Adipocyte (in vitro differentiated cells): ENCODE results near the gene MBNL2.
A peak's percentile ranks its signal among the peaks of the same experiment; 100 is the strongest.

Experiments
- DNase-seq: peaks from one replicate; pipeline ENCODE4 v3.0.0-alpha.2; 2015; ENCODE audit warnings: low read depth
- H3K27me3 ChIP-seq: replicated peaks from 2 replicates; pipeline ENCODE4 v1.7.0; 2013; ENCODE audit warnings: mild to moderate bottlenecking, low read length, moderate library complexity; ENCODE audit not compliant: control insufficient read depth, insufficient read depth
- H3K36me3 ChIP-seq: 2 replicates; pipeline ENCODE4 v1.7.0; 2013; ENCODE audit warnings: low read length, mild to moderate bottlenecking, moderate library complexity; ENCODE audit not compliant: control insufficient read depth, insufficient read depth, severe bottlenecking
- H3K4me1 ChIP-seq: 2 replicates; pipeline ENCODE4 v1.7.0; 2013; ENCODE audit warnings: mild to moderate bottlenecking, low read length, moderate library complexity; ENCODE audit not compliant: control insufficient read depth, insufficient read depth
- H3K4me3 ChIP-seq: 2 replicates; pipeline ENCODE4 v1.7.0; 2013; ENCODE audit warnings: mild to moderate bottlenecking, low read length, moderate library complexity
- H3K9ac ChIP-seq: 2 replicates; pipeline ENCODE4 v1.7.0; 2013; ENCODE audit warnings: mild to moderate bottlenecking, low read length, moderate library complexity
- H3K9me3 ChIP-seq: 2 replicates; pipeline ENCODE4 v1.7.0; 2013; ENCODE audit warnings: mild to moderate bottlenecking, low read length, moderate library complexity; ENCODE audit not compliant: control insufficient read depth

Gene MBNL2

GRCh38 chr13:97422118-97423054 lies 200.3 kb downstream of the MBNL2 start:
- no peaks in the 10 kb centered on the region for H3K9me3 ChIP-seq
- H3K36me3 ChIP-seq, result no peaks in the 10 kb centered on the region
- peaks cover 9% of the 10 kb centered on the region for H3K4me1 ChIP-seq
- no peak overlapping the region for H3K4me3 ChIP-seq
- DNase-seq, result no peak
- H3K9ac ChIP-seq, result no peak overlapping the region
- no peaks in the 10 kb centered on the region for H3K27me3 ChIP-seq

- peak; percentile 40 for DNase-seq
- no peaks in the 10 kb centered on the region for H3K27me3 ChIP-seq
- no peak overlapping the region for H3K9ac ChIP-seq
- H3K4me1 ChIP-seq, result peaks cover 9% of the 10 kb centered on the region
- H3K36me3 ChIP-seq, result no peaks in the 10 kb centered on the region
- H3K9me3 ChIP-seq, result no peaks in the 10 kb centered on the region
- peak overlapping the region; percentile 34 for H3K4me3 ChIP-seq
These were observed 201.3 kb downstream of the MBNL2 start for GRCh38 chr13:97423300-97424045.

DNA sequence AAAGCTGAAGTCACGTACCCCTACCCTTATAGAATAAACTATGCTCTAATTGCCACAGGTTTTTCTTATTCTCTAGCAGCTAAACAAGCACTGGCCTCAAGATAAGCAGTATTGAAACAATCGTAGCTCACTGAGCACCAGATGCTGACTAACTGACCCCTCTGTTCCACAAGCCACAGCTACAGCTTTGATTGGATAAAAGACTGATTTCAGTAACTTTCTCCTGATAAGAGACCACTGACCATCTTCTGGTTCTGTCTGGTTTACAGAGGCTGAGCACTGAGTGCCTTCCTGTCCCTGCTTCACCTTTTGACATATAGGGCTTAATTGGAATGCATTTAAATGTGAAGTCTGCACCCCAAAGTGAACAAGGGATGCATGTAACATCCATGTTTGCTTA lies 203.5 kb downstream of the MBNL2 start:
- Histone ChIP-seq H3K36me3 (no peaks in the 10 kb centered on the region), H3K4me1 (peaks cover 21% of the 10 kb centered on the region), H3K4me3 (no peak overlapping the region), H3K9ac (no peak overlapping the region), H3K27me3 (no peaks in the 10 kb centered on the region), H3K9me3 (no peaks in the 10 kb centered on the region)
- no peak for DNase-seq

- Histone ChIP-seq H3K9me3 (no peaks in the 10 kb centered on the region), H3K4me1 (peaks cover 21% of the 10 kb centered on the region), H3K4me3 (no peak overlapping the region), H3K36me3 (no peaks in the 10 kb centered on the region), H3K9ac (no peak overlapping the region), H3K27me3 (no peaks in the 10 kb centered on the region)
- no peak for DNase-seq
These were observed 204.6 kb downstream of the MBNL2 start for GRCh38 chr13:97426695-97427094.

DNA sequence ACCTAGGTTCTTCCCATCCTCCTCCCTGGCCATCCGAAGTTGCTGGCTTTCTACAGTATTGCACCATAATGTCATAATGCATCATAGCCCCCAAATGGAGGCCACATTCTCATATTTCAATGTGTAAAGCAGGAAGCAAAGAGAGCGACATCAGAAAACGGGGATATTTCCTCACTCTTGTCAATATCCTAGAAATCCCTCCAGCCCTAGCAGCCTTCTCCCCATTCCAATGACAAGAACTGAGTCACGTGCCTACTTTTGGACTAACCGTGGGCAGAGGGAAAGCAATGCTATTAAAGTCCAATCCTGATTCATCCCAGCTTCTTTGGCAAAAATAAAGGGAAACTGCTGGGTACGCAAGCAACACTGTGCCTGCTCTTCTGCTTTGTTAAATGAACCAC lies 207.5 kb downstream of the MBNL2 start:
- Histone ChIP-seq H3K9ac (peak overlapping the region; percentile 22), H3K36me3 (no peaks in the 10 kb centered on the region), H3K9me3 (no peaks in the 10 kb centered on the region), H3K27me3 (no peaks in the 10 kb centered on the region), H3K4me1 (peaks cover 15% of the 10 kb centered on the region), H3K4me3 (peak overlapping the region; percentile 61)
- peak; percentile 77 for DNase-seq

DNA sequence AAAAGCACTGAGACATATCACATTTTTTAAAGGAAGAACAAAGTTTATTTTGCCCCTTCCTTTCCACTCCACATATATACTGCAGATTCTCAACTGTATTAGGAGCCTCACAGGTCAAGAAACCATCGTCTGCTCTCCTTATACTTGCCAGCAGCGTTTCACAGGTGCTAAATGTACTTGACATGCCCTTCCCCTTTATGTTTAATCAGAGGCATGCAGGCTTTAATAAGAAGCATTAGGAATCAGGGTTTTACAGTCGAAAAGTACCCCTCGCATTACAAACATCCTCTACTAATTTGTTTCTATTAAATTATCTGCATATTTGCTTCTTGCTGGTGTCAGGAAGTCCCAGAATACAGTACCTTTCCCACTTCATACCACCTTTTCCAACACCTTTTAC lies 208.2 kb downstream of the MBNL2 start:
- Histone ChIP-seq H3K9me3 (no peaks in the 10 kb centered on the region), H3K27me3 (no peaks in the 10 kb centered on the region), H3K36me3 (no peaks in the 10 kb centered on the region), H3K9ac (peak overlapping the region; percentile 22), H3K4me1 (peaks cover 15% of the 10 kb centered on the region), H3K4me3 (peak overlapping the region; percentile 61)
- DNase-seq, result no peak

- no peaks in the 10 kb centered on the region for H3K9me3 ChIP-seq
- DNase-seq, result no peak
These were observed 209.1 kb downstream of the MBNL2 start for GRCh38 chr13:97431171-97431764.

GRCh38 chr13:97432232-97432916 lies 210.2 kb downstream of the MBNL2 start:
- Histone ChIP-seq H3K9me3 (no peaks in the 10 kb centered on the region), H3K4me1 (peaks cover 31% of the 10 kb centered on the region), H3K9ac (peak overlapping the region; percentile 87), H3K4me3 (peak overlapping the region; percentile 92), H3K27me3 (no peaks in the 10 kb centered on the region), H3K36me3 (no peaks in the 10 kb centered on the region)
- no peak for DNase-seq

More at GRCh38 chr13:97431171-97431764, 209.1 kb downstream of the MBNL2 start:
- Histone ChIP-seq H3K36me3 (no peaks in the 10 kb centered on the region), H3K9ac (no peak overlapping the region), H3K27me3 (no peaks in the 10 kb centered on the region), H3K4me1 (peaks cover 22% of the 10 kb centered on the region), H3K4me3 (peak overlapping the region; percentile 92)

- DNase-seq, result peak; percentile 100
- no peaks in the 10 kb centered on the region for H3K27me3 ChIP-seq
- H3K9ac ChIP-seq, result peak overlapping the region; percentile 92
- H3K36me3 ChIP-seq, result no peaks in the 10 kb centered on the region
- no peaks in the 10 kb centered on the region for H3K9me3 ChIP-seq
- peak overlapping the region; percentile 92 for H3K4me3 ChIP-seq
- peaks cover 37% of the 10 kb centered on the region for H3K4me1 ChIP-seq
These were observed 211.0 kb downstream of the MBNL2 start for GRCh38 chr13:97432917-97433726.

GRCh38 chr13:97433727-97434396 lies 211.7 kb downstream of the MBNL2 start, which contains the start of gene RAP2A:
RAP2A (plus strand) TSS chr13:97434169; CDS start chr13:97434471, 302 bp downstream.
- H3K9ac ChIP-seq, result peak within 1 kb of the TSS; percentile 92
- peaks cover 3% of the 10 kb centered on the region for H3K36me3 ChIP-seq
- no peaks in the 10 kb centered on the region for H3K9me3 ChIP-seq
- H3K4me1 ChIP-seq, result peaks cover 45% of the 10 kb centered on the region
- peak; percentile 96 for DNase-seq
- H3K27me3 ChIP-seq, result no peaks in the 10 kb centered on the region
- H3K4me3 ChIP-seq, result peak within 1 kb of the TSS; percentile 94
